Measurements from ENCODE around the gene CST7.

DNA sequence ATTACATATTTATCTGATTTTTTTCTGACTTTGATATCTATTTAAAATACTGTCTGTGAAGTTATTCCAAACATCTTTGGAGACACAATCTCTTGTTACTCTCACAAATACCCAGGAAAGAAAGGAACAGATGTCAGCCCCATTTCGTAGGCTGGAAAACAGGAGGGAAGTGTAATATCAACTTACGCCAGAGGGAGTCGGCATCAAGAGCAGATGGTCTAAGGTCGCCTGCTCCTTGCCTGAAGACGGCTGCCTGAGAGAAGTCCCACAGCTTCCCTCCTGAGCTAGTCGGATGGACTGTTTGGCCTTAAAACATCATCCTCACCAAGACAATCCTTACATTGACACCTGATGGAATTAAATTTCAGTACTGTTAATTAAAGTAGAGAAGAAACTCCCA lies 13.4 kb downstream of the CST7 start:
- TF ChIP-seq, protein P1, sequence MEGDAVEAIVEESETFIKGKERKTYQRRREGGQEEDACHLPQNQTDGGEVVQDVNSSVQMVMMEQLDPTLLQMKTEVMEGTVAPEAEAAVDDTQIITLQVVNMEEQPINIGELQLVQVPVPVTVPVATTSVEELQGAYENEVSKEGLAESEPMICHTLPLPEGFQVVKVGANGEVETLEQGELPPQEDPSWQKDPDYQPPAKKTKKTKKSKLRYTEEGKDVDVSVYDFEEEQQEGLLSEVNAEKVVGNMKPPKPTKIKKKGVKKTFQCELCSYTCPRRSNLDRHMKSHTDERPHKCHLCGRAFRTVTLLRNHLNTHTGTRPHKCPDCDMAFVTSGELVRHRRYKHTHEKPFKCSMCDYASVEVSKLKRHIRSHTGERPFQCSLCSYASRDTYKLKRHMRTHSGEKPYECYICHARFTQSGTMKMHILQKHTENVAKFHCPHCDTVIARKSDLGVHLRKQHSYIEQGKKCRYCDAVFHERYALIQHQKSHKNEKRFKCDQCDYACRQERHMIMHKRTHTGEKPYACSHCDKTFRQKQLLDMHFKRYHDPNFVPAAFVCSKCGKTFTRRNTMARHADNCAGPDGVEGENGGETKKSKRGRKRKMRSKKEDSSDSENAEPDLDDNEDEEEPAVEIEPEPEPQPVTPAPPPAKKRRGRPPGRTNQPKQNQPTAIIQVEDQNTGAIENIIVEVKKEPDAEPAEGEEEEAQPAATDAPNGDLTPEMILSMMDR (IDR thresholded peaks at IDR 0.05; ENCODE audit: insufficient read depth, low read length, poor library complexity, severe bottlenecking): no peak
- TF ChIP-seq EZH2phosphoT487 (conservative IDR thresholded peaks at IDR 0.05; ENCODE audit: low read length): no peak
